HG03066 (cell line): Measurements from ENCODE around the gene DDX25.

Experiments
- ATAC-seq: cut with Tn5 transposase; IDR thresholded peaks from one replicate; pipeline ENCODE4 v1.9.1; 2021; ENCODE audit warnings: low read depth; ENCODE audit not compliant: unreplicated experiment

The DDX25 gene

DNA sequence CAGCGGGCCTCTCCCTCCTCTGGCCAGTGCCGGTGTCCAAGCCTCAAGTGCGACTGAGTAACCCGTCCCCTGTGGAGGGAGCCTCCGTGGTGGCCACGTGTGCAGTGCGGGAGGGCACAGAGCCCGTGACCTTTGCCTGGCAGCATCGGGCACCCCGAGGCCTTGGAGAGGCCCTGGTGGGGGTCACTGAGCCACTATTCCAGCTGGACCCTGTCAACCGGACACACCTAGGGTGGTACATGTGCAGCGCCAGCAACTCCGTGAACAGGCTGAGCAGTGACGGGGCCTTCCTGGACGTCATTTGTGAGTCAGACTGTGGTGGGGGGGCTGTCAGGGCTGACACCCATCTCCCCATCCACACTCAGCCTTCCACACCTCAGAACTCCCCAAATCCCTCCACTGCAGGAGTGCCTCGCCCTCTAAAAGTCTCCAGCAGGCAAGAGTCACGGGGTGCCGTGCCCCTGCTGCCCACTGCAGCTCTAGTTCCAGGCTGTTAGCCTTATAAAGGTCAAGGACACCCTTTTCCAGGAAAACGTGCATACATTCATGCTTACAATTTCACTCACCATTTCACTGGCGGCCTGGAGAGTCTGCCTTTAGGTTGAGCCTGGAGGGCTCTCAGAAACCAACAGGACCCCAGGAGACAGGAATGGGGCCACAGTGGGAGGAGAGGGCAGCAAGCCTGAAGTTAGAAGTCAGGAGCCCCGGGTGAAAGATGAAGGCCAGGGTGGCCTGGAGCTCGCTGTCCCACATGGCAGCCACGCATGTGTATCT, 44.2 kb downstream of the DDX25 start:
- no peak for ATAC-seq

DNA sequence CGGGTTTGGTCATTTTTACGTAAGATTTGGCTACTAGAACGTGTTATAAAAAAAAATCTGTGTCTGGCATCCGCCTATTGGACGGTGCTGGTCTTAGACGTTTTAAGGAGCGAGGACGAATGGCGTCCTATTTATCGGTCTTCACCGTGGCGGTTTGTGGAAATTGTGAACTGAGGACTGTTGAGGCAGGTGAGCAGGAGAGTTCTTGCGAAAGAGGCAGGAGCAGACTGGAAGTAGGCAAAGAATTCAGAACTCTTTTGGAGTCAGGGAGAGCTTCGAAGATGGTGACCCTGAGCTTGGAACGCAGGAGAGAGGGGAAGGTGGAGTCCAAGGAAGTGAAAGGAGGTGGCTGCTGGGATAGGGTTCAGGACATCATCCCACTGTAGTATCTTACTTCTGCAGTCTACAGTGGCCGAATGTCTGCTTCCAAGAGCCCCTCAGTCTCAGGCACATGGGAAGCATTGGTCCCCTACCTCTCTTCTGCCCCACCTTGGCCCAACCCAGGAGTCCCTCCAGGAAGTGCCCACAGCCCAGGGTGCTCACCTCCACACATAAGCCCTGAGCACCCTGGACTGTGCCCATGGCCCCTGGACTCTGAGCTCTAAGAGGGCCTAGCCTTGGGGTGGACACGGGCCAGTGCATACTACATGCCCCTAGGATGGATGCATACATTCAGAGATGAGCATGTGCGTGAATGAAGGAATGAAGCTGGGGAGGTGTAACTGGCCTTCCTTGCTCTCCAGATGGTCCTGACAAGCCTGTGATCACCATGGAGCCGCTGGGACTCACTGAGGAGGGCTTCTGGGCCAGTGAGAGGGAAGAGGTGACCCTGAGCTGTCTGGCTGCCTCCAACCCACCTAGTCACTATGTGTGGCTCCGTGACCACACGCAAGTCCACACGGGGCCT, 45.2 kb downstream of the DDX25 start:
- ATAC-seq: no peak

DNA sequence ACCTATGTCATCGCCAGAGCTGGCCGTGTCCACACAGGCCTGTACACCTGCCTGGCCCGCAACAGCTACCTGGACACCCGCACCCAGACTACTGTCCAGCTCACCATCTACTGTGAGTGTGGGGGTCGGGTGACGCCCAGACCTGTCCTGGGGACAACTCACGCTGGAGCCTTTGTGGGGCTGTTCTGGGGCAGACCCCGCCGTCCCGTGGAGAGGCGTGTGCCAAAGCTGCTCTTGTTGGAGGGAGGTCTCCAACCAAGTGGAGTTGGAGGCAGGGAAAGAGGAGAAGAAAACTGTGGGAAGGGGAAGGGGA, 45.8 kb downstream of the DDX25 start:
- no peak for ATAC-seq

DNA sequence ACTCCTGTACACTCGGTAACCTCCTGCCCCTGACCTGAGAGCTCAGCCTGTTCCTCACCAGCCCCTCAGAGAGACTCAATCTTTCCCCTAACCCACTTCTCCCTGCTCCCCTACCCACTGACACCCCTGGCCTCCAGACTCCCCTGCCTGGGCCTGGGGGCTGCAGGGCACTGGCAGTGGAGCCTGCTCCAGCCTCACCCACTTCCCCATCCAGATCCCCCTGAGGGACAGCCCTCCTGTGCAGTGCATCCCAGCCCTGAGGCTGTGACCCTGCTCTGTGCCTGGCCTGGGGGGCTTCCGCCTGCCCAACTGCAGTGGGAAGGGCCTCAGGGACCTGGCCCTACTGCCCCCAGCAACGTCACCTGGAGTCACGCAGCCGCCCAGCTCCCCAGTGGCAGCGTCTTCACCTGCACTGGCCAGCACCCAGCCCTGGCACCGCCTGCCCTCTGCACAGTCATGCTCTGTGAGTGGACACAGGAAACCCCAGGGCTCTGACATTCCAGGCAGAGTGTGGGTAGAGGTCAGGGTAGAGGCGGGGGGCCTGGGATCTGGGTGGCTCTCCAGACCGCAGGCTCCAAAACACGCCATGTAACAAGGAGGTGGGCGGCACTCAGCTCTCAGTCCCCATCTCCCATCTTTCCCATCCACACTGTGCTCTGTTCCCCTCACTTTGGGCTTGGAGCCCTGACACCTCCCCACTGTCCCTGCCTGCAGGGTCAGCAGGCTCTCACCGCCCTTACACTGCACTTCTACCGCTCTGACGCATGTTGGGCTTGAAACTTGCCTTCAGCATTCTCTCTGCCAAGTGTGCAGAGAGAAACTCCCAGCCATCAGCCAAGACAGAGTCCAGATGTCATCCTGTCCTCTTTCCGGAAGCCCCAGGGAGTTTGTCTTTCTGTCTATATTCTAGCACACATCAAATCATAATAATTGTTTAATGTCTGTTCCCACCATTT, 46.7 kb downstream of the DDX25 start:
- no peak for ATAC-seq

DNA sequence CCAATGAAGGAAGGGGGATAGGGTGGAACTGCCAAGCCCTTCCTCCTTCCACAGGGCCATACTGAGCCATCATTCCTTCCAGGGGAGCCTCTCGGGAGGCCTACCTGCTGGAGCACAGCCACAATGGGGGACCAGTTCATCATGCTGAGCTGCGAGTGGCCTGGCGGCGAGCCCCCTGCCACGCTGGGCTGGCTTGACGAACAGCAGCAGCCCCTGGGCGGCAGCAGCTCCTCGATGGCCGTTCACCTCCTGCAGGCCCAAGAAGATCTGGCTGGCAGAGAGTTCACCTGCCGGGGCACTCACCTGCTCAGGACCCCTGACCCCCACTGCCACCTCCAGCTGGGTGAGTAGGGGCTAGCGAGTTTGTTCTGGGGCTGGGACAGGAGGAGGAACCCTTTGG, 47.4 kb downstream of the DDX25 start:
- ATAC-seq: no peak

DNA sequence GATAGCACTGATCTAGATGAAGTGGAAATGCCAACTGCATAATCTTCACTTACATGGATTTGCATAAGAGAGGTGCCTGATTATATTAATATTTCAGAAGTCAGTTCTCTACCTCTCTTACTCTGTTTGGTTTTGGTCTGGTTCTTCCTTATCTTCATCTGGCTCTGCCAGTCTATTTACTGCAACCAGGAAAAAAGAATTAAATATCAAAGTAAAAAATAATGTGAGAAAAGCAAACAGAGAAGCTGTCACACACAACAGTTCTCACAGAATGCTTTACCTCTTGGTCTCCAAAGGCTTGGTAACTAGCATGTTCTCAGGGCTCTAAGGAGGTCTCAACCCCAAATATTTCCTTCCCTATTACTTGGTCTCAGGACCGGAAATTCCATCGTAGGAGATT, 48.3 kb downstream of the DDX25 start:
- ATAC-seq: no peak

DNA sequence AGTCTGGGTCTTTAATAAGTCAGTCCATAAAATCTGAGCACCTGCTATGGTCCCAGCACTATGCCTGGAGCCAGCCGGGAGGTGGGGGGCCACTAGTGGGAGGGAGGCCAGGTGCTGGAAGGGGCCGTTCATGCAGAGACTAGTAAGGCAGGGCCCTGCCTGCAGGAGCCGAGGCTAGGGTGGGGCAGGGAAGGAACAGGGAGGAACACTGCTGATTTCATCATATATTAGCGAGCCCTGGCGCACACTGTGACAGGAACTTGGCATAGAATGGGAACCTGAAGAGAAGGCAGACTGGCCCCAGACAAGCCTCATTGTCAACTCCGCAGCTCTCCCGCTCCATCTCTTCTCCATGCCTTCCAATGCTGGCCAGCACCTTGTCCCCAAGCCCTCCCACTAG, 48.7 kb downstream of the DDX25 start:
- ATAC-seq: no peak

DNA sequence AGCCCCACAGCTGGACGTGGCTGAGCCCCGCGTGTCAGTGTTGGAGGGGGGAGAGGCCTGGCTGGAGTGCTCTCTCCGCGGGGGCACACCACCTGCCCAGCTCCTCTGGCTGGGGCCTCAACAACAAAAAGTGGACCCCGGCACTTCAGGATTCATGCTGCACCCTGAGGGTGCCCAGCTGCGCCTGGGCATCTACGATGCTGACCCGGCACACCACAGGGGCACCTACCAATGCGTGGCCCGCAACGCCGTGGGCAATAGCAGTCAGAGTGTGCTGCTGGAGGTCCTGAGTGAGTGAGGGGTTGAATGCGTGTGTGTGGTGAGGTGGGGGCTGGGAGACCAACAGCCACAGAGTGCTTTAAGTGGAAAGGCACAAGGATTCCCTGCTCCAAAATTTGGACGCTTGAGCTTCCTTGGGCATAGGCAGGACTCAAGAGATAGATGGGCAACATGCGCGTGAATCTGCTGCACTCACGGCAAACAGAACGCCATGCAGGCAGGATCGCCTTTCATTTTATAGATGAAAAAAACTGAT, 49.2 kb downstream of the DDX25 start:
- ATAC-seq: no peak

DNA sequence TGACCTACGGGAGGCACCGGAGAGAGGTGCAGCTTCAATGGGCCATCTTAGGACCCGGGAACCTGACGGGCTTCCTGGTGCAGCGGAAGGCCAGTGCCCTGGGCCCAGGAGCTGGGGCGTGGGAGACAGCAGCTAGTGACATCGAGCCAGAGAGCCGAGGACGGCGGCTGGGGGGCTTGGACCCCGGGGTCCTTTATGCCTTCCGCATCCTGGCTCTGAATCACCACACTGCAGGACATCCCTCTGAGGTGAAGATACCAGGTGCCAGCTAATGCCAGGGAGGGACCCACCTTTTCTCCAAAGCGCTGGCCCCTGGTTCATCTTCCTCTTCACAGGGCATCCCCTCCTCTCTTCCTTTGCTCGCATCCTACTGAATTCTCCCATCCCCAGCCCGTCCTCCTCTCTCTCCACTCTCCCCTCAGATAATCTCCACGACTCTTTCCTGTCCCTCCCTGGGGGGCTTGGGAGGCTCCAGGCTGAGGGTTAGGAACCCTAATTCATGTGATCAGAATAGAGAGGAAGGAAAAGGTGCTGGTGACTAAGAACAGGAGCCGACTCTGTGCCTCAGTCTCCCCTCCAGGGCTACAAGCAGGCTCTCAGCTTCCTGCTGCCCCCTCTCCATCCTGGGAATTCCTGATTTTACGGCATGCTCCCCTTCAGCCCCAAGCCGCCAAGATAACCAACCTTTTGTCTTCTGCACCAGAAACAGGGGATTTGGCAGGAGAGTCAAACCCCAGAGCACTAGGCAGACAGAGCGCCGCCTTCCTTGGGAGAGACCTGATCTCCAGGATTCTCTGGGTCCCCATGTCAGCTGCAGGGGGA, 50.0 kb downstream of the DDX25 start:
- ATAC-seq: no peak

DNA sequence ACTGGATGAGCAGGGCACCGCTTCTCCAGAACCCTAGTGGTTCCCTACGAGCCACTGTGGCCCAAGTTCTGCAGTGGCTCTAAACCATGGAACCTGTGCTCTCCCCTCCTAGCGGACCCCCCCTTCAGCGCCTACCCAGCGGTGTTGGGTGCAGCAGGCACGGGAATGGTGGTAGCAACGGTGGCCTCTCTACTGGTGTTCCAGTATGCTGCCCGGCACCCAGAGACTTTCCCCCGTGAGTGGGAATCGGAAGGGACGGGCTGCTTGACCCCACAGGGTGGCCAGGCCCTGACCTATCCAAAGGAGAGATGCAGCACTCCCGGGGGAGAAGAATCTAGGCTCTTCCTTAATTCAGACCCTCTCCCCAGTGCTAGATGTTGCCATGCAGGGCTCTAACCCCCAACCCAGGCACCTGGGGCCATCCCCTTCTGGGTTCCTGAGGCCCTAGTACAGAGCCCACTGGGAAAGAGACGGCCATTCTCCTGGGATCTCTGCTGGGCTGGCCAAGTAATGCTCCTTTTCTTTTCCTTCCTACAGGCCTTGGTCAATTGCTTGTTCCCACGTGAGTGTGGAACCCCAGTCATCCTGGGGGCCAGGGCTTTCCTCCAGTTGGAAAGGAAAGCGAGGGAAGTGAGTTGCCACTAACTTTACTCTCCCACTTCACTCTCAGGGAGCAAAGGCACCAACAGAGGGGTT, 50.8 kb downstream of the DDX25 start:
- no peak for ATAC-seq

DNA sequence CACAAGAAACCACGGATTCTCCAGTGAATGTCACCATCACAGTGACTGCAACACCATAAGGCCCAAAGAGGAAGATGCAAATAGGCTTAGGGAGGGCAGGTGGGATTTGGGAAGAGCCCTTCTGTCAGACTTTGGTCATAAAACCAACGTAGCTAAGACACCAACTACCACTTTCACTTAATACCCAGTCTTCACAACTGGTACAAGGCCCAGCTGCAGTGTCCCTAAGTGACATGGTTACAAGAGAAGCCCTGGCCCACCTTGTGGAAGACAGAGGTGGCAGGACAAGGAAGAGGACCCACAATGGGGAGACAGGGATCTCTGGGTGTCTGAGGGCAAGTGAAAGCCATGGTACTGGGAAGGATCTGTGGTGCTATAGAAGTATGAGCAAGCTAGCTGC, 51.5 kb downstream of the DDX25 start:
- ATAC-seq: no peak

DNA sequence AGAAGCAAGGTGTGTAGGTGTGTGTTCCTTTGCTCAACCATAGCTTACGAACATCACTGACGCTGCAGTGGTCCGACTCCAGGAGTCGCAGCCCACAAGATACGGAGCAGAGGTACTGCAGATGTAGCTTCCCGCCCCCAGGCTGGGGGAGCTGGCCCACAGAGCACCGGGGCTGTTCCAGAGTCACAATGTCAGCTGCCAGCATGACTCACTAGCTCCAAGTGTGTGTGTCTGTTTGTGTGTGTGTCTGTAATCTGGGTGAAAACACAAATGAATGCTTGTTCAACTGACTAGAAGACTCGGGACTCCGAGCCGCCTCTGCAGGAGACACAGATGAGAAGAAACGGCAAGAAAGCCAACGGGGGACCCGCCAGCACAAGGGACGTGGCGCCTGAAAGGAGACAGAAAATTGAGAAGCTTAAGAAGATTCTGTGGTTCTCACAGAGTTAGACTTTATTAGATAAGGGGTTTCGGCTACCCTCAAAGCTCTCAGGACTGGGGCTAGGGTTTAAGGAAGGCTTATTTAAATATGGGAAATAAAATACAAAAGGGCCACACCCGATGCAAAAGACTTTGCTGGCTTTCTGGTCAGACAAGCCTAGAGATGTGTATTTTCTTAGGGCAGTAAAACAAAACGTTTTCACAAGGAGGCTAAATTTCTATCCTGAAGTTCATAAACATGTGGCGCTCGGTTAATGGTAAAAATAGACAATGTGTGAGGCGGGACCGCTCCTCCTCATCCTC, 52.3 kb downstream of the DDX25 start:
- ATAC-seq: no peak

DNA sequence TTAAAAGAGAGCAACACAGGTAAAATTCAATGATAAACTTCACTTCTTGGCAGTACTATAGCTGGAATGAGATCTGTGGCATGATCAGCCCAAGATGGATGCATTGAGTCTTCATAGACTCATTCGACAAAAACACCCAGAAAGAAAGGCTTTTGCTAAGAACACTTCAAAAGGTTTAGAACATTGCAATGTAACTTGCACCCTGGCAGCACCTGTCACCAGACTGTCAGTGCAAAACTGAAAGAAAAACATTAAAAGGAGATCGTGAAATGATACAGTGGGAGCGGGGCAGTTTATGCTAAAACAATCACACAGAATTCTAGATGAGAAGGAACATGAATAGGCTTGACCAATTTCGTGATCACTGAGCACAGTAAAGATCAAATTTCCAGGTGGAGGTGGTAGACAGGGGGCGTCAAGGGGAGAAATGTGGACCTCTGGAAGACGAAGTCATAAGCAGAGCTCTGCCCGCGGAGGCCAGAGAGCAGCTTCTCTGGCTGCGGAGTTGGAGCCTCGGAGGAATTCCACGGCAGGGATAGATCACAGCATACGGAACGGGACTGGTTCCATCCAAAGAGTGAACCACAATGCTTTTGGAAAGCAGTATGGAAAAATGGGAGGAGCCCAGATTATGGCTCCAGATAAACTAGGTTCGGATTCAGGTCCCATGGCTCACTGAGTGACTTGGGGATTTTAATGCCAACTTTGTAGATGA, 53.5 kb downstream of the DDX25 start:
- no peak for ATAC-seq

DNA sequence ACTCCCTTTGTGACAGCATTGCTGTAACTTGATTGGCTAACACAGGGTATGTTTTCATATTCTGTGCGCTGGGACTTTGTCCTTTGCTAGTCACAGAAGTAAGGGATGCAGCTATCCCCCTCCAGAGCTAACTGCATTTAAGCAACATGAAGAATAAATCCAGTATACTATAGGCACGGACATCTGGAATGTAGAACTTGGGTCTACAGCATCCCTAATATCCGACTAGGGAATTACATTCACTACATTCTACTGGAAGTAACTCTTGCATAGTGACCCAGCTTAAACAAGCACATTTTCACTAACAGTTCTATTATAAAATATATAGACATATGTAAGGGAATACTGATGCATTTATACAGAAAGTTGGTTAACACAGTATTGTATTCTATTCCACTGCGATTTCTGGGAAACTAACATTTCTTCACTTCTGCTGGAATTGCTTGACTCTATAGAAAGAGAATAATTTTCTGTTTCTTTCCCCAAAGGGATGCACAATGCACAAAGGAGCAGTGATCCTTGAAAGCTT, 54.6 kb downstream of the DDX25 start:
- no peak for ATAC-seq

DNA sequence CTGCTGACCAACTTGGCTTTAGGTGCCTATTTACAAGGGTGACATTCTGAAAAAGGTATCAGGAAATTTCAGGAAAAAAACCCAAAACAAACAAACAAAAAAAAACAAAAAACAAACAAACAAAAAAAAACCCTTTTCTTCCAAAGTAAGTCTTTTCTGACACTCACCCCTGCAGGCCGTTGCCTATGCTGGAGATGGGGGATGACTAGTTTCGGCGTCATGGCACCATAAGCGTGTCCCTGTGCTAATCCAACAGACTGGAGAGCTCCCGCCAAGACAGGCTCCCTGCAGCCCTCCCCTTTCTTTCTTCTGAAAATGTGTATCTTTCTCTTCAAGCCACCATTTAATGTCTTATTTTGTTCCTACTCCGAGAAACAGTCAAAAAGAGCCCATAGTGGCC, 55.2 kb downstream of the DDX25 start:
- no peak for ATAC-seq

DNA sequence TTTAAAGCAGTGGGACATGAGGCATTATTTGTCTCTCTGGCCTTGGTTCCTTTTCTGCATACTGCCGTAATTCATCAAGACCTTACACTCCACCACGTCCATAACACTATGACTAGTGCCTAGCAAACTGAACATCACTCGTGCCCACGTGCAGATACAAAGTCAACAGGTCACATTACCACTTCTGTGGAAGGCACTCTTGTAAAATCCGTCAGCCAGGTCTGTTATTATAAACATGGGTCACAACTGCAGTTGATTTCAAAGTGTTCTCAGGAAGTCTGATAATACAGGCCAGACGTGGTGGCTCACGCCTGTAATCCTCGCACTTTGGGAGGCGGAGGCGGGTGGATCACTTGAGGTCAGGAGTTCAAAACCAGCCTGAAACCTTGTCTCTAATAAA, 55.6 kb downstream of the DDX25 start:
- no peak for ATAC-seq

DNA sequence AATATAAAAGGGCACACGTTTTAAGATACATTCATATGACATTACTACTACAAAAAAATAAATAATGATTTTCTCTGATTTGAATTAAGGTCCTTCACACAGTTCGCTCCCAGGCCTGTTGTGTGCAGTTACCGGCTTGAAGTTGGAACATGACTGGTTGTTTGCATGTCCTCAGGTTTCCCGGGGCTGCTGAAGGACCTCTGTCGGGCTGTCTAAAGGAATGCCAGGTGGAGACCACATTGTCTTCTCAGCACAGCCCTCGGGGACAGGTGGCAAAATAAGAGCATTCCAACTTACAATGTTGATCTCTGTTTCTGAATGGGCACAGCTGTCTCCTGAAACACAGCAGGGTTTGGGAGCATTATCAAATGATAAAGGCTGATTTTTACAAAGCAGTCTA, 56.5 kb downstream of the DDX25 start:
- no peak for ATAC-seq

DNA sequence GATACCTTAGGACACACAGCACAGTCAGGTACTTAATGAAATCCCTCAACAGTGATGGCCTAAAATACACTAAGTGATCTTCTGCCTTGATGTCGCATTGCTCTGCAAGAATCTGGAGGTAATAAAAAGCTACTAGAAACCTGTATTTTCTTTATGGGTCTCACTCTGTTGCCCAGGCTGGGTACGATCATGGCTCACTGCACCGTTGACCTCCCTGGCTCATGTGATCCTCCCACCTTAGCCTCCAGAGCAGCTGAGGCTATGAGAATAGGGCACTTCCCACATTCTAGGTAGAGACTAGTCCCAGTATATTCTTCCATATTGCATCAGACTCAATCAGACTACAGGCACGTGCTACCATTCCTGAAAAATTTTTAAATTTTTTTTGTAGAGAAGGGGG, 63.2 kb downstream of the DDX25 start:
- ATAC-seq: no peak
